ENCODE results near the gene TEX53. TPM values are rescaled to one million over a fixed set of nuclear protein-coding genes. Genes with fewer than 3 reads are reported as not detected.

TEX53 gene
- total RNA-seq, 1 donor from 2014 or later: not detected

- DNase-seq (ENCODE audit: low spot score, unreplicated experiment): no peak
- H3K27ac Mint-ChIP-seq: no peak overlapping the region
- no peak for TF ChIP-seq CTCF (IDR thresholded peaks at IDR 0.05; ENCODE audit: unreplicated experiment)
Observed at GRCh38 chr9:114680259-114681001, 22.8 kb upstream of the TEX53 start.

GRCh38 chr9:114678795-114679194 is 21.2 kb upstream of the TEX53 start:
- H3K9me3 Mint-ChIP-seq (ENCODE audit: low read depth): no peaks in the 10 kb centered on the region
- H3K27ac Mint-ChIP-seq: no peak overlapping the region
- TF ChIP-seq CTCF (IDR thresholded peaks at IDR 0.05; ENCODE audit: unreplicated experiment): no peak
- H3K36me3 Mint-ChIP-seq (ENCODE audit: insufficient read depth): no peaks in the 10 kb centered on the region
- peaks cover 15% of the 10 kb centered on the region for H3K4me1 Mint-ChIP-seq (ENCODE audit: low read depth)
- no peak for DNase-seq (ENCODE audit: low spot score, unreplicated experiment)
- peaks cover 7% of the 10 kb centered on the region for H3K27me3 Mint-ChIP-seq
- no peak overlapping the region for H3K4me3 Mint-ChIP-seq (ENCODE audit: low read depth)

More at GRCh38 chr9:114680259-114681001, 22.8 kb upstream of the TEX53 start:
- Mint-ChIP-seq H3K9me3 (ENCODE audit: low read depth) (no peaks in the 10 kb centered on the region), H3K27me3 (peaks cover 7% of the 10 kb centered on the region), H3K36me3 (ENCODE audit: insufficient read depth) (no peaks in the 10 kb centered on the region), H3K4me3 (ENCODE audit: low read depth) (no peak overlapping the region), H3K4me1 (ENCODE audit: low read depth) (peaks cover 13% of the 10 kb centered on the region)

GRCh38 chr9:114678130-114678529 is 20.5 kb upstream of the TEX53 start:
- H3K4me1 Mint-ChIP-seq (ENCODE audit: low read depth): peaks cover 15% of the 10 kb centered on the region
- H3K27ac Mint-ChIP-seq: no peak overlapping the region
- no peak for TF ChIP-seq CTCF (IDR thresholded peaks at IDR 0.05; ENCODE audit: unreplicated experiment)
- H3K9me3 Mint-ChIP-seq (ENCODE audit: low read depth): no peaks in the 10 kb centered on the region
- H3K36me3 Mint-ChIP-seq (ENCODE audit: insufficient read depth): no peaks in the 10 kb centered on the region
- H3K4me3 Mint-ChIP-seq (ENCODE audit: low read depth): no peak overlapping the region
- H3K27me3 Mint-ChIP-seq: peaks cover 7% of the 10 kb centered on the region
- DNase-seq (ENCODE audit: low spot score, unreplicated experiment): no peak

GRCh38 chr9:114677418-114677817 is 19.8 kb upstream of the TEX53 start:
- Mint-ChIP-seq H3K27ac (peak overlapping the region; percentile 62), H3K27me3 (peaks cover 7% of the 10 kb centered on the region), H3K4me1 (ENCODE audit: low read depth) (peaks cover 15% of the 10 kb centered on the region), H3K4me3 (ENCODE audit: low read depth) (no peak overlapping the region), H3K9me3 (ENCODE audit: low read depth) (peaks cover 4% of the 10 kb centered on the region), H3K36me3 (ENCODE audit: insufficient read depth) (no peaks in the 10 kb centered on the region)
- TF ChIP-seq CTCF (IDR thresholded peaks at IDR 0.05; ENCODE audit: unreplicated experiment): no peak
- DNase-seq (ENCODE audit: low spot score, unreplicated experiment): no peak

- no peak for DNase-seq (ENCODE audit: low spot score, unreplicated experiment)
- Mint-ChIP-seq H3K4me3 (ENCODE audit: low read depth) (no peak overlapping the region), H3K9me3 (ENCODE audit: low read depth) (peaks cover 4% of the 10 kb centered on the region), H3K27me3 (peaks cover 7% of the 10 kb centered on the region), H3K36me3 (ENCODE audit: insufficient read depth) (no peaks in the 10 kb centered on the region), H3K27ac (peak overlapping the region; percentile 76), H3K4me1 (ENCODE audit: low read depth) (peaks cover 15% of the 10 kb centered on the region)
- TF ChIP-seq CTCF (IDR thresholded peaks at IDR 0.05; ENCODE audit: unreplicated experiment): no peak
Observed at GRCh38 chr9:114676901-114677300, 19.3 kb upstream of the TEX53 start.

Measured in progenitor cell of endocrine pancreas (in vitro differentiated cells).